ENCODE data around the gene CST6. TPM values are rescaled to one million over a fixed set of nuclear protein-coding genes. Genes with fewer than 3 reads are reported as not detected.
A peak's percentile ranks its signal among the peaks of the same experiment; 100 is the strongest.

CST6 gene
- total RNA-seq, 1 experiment from 2014 or later = 27.2 TPM

- H3K27ac Mint-ChIP-seq (ENCODE audit: unreplicated experiment) = no peak overlapping the region
- H3K4me3 Mint-ChIP-seq (ENCODE audit: low read depth, unreplicated experiment) = peak overlapping the region; percentile 57
- CTCF ChIA-PET = interaction anchor here (0.9 to 1.2 kb wide), 4 partner anchors 9 to 33 kb away, joined by 3 to 5 read pairs (median 4); partner anchors contain the start of gene BANF1
- H3K27me3 Mint-ChIP-seq (ENCODE audit: unreplicated experiment) = no peaks in the 10 kb centered on the region
- no peaks in the 10 kb centered on the region for H3K9me3 Mint-ChIP-seq (ENCODE audit: low read depth, unreplicated experiment)
- peaks cover 36% of the 10 kb centered on the region for H3K4me1 Mint-ChIP-seq (ENCODE audit: low read depth, unreplicated experiment)
- TF ChIP-seq, protein P1, sequence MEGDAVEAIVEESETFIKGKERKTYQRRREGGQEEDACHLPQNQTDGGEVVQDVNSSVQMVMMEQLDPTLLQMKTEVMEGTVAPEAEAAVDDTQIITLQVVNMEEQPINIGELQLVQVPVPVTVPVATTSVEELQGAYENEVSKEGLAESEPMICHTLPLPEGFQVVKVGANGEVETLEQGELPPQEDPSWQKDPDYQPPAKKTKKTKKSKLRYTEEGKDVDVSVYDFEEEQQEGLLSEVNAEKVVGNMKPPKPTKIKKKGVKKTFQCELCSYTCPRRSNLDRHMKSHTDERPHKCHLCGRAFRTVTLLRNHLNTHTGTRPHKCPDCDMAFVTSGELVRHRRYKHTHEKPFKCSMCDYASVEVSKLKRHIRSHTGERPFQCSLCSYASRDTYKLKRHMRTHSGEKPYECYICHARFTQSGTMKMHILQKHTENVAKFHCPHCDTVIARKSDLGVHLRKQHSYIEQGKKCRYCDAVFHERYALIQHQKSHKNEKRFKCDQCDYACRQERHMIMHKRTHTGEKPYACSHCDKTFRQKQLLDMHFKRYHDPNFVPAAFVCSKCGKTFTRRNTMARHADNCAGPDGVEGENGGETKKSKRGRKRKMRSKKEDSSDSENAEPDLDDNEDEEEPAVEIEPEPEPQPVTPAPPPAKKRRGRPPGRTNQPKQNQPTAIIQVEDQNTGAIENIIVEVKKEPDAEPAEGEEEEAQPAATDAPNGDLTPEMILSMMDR (IDR thresholded peaks at IDR 0.05; ENCODE audit: unreplicated experiment) = no peak
- intact Hi-C loops (cut with micrococcal nuclease; ENCODE audit: unreplicated experiment) = no loop called here
- BruUV-seq (replicated peaks) = no TSS peak
- H3K36me3 Mint-ChIP-seq (ENCODE audit: insufficient read depth, unreplicated experiment) = peaks cover 43% of the 10 kb centered on the region
- DNase-seq = no peak
These were observed 650 bp downstream of the CST6 start for GRCh38 chr11:66012371-66012945.

- H3K9me3 Mint-ChIP-seq (ENCODE audit: low read depth, unreplicated experiment) = no peaks in the 10 kb centered on the region
- peaks cover 40% of the 10 kb centered on the region for H3K36me3 Mint-ChIP-seq (ENCODE audit: insufficient read depth, unreplicated experiment)
- CTCF ChIA-PET = interaction anchor here (0.9 to 1.2 kb wide), 4 partner anchors 8 to 32 kb away, joined by 3 to 7 read pairs (median 4); partner anchors contain the start of gene BANF1
- peak overlapping the region; percentile 30 for H3K4me3 Mint-ChIP-seq (ENCODE audit: low read depth, unreplicated experiment)
- peak; percentile 67 for DNase-seq
- BruUV-seq (replicated peaks) = no TSS peak
- intact Hi-C loops (cut with micrococcal nuclease; ENCODE audit: unreplicated experiment) = no loop called here
- TF ChIP-seq, protein P1 (IDR thresholded peaks at IDR 0.05; ENCODE audit: unreplicated experiment) = no peak
- H3K27me3 Mint-ChIP-seq (ENCODE audit: unreplicated experiment) = no peaks in the 10 kb centered on the region
- peaks cover 36% of the 10 kb centered on the region for H3K4me1 Mint-ChIP-seq (ENCODE audit: low read depth, unreplicated experiment)
- no peak overlapping the region for H3K27ac Mint-ChIP-seq (ENCODE audit: unreplicated experiment)
These were observed 1.3 kb downstream of the CST6 start for GRCh38 chr11:66012946-66013761.

DNA sequence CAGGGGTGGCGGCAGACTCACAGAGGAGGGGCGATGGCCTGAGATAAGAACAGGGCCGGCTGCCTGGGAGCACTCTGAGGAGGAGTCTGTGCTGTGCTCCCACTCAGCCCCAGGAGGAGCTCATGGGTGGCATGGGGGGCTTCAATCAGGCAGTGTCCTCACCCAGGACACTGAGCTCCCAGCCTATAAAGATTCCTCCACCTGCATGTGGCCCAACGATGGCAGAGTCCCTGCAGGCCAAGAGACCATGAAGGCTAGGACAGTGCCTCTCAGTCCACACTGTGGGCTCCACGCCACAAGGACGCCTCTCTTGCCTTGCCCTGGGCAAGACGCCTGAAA, 1.9 kb downstream of the CST6 start:
- intact Hi-C loops (cut with micrococcal nuclease; ENCODE audit: unreplicated experiment) = no loop called here
- CTCF ChIA-PET = interaction anchor here (1.0 to 1.2 kb wide), 3 partner anchors 9 to 31 kb away, joined by 3 to 7 read pairs (median 5); partner anchors contain the start of gene BANF1

DNA sequence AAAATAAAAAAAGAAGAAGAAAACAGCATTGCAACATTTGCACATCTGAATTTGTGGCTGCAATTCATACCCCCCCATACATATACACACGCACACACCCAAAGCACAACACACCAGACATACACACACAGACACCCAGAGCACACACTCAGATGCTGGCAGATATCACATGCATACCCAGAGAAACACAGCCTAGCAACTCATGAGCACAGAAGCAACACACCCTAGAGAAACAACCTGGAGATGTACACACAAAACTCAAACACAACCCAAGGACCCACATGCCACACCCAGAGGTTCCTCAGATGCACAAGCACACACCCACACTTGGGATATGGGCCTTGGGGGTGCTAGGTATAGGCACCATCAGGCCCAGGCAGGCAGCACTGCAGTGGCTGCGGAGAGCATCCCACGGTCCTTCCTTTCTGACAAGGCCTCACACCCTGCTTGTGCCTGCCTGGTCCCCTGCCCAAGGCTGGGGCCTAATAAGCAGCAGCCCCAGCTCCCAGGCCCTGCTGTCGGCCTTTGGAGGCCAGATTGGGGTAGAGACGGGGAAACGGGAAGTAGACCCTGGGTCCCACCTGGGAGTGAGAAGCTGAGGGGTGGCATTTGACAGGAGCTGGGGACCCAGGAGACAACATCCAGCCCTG, 3.1 kb downstream of the CST6 start:
- CTCF ChIA-PET = interaction anchor here (0.6 to 0.8 kb wide), 2 partner anchors 12 to 197 kb away, joined by 3 read pairs; partner anchors contain the start of gene CATSPER1
- Mint-ChIP-seq H3K36me3 (ENCODE audit: insufficient read depth, unreplicated experiment) (peaks cover 33% of the 10 kb centered on the region), H3K9me3 (ENCODE audit: low read depth, unreplicated experiment) (no peaks in the 10 kb centered on the region), H3K27me3 (ENCODE audit: unreplicated experiment) (no peaks in the 10 kb centered on the region), H3K4me1 (ENCODE audit: low read depth, unreplicated experiment) (peaks cover 36% of the 10 kb centered on the region), H3K27ac (ENCODE audit: unreplicated experiment) (peak overlapping the region; percentile 21), H3K4me3 (ENCODE audit: low read depth, unreplicated experiment) (peak overlapping the region; percentile 16)
- no peak for DNase-seq
- BruUV-seq (replicated peaks) = no TSS peak
- TF ChIP-seq, protein P1 (IDR thresholded peaks at IDR 0.05; ENCODE audit: unreplicated experiment) = no peak
- intact Hi-C loops (cut with micrococcal nuclease; ENCODE audit: unreplicated experiment) = no loop called here

More for the DNA sequence above, 1.9 kb downstream of the CST6 start:
- no peak overlapping the region for H3K27ac Mint-ChIP-seq (ENCODE audit: unreplicated experiment)
- H3K9me3 Mint-ChIP-seq (ENCODE audit: low read depth, unreplicated experiment) = no peaks in the 10 kb centered on the region
- TF ChIP-seq, protein P1 (IDR thresholded peaks at IDR 0.05; ENCODE audit: unreplicated experiment) = no peak
- no TSS peak for BruUV-seq (replicated peaks)
- no peaks in the 10 kb centered on the region for H3K27me3 Mint-ChIP-seq (ENCODE audit: unreplicated experiment)
- DNase-seq = no peak
- peak overlapping the region; percentile 30 for H3K4me3 Mint-ChIP-seq (ENCODE audit: low read depth, unreplicated experiment)
- H3K36me3 Mint-ChIP-seq (ENCODE audit: insufficient read depth, unreplicated experiment) = peaks cover 34% of the 10 kb centered on the region
- H3K4me1 Mint-ChIP-seq (ENCODE audit: low read depth, unreplicated experiment) = peaks cover 36% of the 10 kb centered on the region

All from Calu3 (cell line).